Suprapubic skin (tissue), 4 donors: ENCODE data around the gene SPRR2A. TPM values are rescaled to one million over a fixed set of nuclear protein-coding genes. Genes with fewer than 3 reads are reported as not detected.
"Not testable (repeated sequence)": the region's sequence is repeated elsewhere in the genome, so short reads cannot be mapped to it uniquely, and the experiment has no call there.

Source experiments
- DNase-seq, 2 donors: peaks; one replicate each; pipeline ENCODE4 v3.0.0-alpha.2; 2019; ENCODE audit warnings: low spot score in 2 of 2
- H3K27ac ChIP-seq: fragments of 200-600 bp; sonication (generic); one replicate; pipeline ENCODE4 v1.5.1; 2019
- H3K27me3 ChIP-seq: fragments of 200-600 bp; sonication (generic); one replicate; pipeline ENCODE4 v1.5.1; 2019
- H3K36me3 ChIP-seq: fragments of 200-600 bp; sonication (generic); one replicate; pipeline ENCODE4 v1.5.1; 2019
- H3K4me1 ChIP-seq: fragments of 200-600 bp; sonication (generic); one replicate; pipeline ENCODE4 v1.5.1; 2019
- H3K4me3 ChIP-seq: fragments of 200-600 bp; sonication (generic); one replicate; pipeline ENCODE4 v1.5.1; 2019; ENCODE audit warnings: mild to moderate bottlenecking
- H3K9me3 ChIP-seq: fragments of 200-600 bp; sonication (generic); one replicate; pipeline ENCODE4 v1.5.1; 2019
- EP300 ChIP-seq: sonication (generic); formaldehyde crosslinking; IDR thresholded peaks from one replicate; pipeline ENCODE4 v1.6.1; 2017; ENCODE audit warnings: antibody characterized with exemption
- POLR2A ChIP-seq, 2 donors: fragments of 450-650 bp; IDR thresholded peaks; one replicate each; pipeline ENCODE4 v1.6.1; 2017; ENCODE audit warnings: antibody characterized with exemption in 2 of 2, mild to moderate bottlenecking in 2 of 2, moderate library complexity in 2 of 2
- POLR2AphosphoS5 ChIP-seq, 3 donors: sonication (generic); formaldehyde crosslinking; IDR thresholded peaks; one replicate each; pipeline ENCODE4 v1.6.1; 2017; ENCODE audit warnings: antibody characterized with exemption in 3 of 3
- WGBS: methylation state at CpG from one replicate; pipeline ENCODE4 v1.1.5; 2018; 5-methylcytosine and 5-hydroxymethylcytosine counted together
- total RNA-seq, 4 donors: library from RNA; depleted of rRNA; stranded (reverse); fragments of >200 nt; gene quantifications; one replicate each; pipeline ENCODE4 v1.1.0, GENCODE V29; 2016
- TF ChIP-seq, protein P1 (sequence below), 2 donors: fragments of 200-600 bp in 1 of 2; fragments of 450-650 bp in 1 of 2; sonication (generic) in 1 of 2; IDR thresholded peaks; one replicate each; pipeline ENCODE4 v1.5.1; 2016 to 2019; ENCODE audit warnings: antibody characterized with exemption in 2 of 2, mild to moderate bottlenecking in 1 of 2, moderate library complexity in 1 of 2

Gene SPRR2A
- total RNA-seq, 4 donors from 2014 or later, result not detected

DNA sequence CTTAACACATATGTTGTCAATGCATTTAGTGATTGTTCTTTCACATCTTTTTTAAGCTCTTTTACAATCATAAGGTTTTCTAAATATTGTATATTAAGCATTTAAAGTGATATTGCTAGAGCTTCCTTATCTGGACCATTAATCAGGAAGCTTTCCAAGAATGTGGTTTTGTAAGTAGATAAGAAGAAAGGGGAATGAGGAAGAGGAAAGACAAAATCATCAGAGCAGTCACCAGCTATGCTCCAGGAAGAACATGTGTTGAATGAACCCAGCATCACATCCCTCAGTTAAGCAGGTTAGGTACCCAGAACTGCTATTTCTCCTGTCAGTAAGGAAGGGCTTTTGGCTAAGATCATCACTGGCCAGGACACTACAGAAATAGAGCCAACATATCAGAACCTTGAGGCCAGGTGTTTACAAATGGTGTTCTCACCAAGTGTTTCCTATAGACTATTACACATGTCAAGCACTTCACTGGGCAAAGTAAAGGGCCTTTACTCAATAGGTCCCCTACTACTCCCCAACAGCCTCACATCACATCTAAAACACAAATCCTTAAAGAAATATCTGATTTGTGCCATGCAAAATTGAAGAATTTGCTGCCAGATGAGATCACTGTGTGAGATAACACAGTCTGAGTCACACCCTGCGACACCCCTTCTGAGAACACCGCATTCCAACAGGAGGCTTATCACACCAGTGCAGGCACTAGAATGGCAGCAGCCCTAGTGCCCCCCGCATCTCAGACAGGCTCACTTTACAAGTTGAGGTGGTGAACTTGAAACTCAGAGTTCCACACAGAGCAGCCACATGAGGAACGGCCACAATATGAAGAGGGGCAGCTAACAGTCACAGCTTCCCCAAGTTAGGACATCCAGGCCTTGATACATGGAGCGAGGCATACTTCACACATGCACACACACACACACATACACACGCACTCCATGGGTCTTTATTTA is 1.8 kb upstream of the SPRR2A start:
- no peak for DNase-seq
- H3K4me3 ChIP-seq, result no peak overlapping the region

DNA sequence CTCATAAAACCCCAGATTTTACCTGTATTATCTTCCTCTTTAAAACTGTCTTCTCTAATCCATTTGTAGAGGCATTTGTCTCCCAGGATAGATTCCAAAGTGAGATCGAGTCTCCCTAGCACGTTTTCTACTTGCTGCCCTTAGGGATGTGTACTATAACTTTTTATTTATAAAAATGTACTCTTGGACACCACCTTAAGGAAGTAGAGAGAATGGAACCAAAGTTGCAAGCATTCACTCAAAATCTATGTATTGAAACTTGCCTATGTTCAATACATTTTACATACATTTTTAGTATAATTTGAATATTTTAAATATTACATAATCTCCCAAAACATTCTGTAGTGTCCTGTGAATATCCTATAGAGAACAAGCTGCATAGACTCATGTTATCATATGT is 842 bp upstream of the SPRR2A start:
- TF ChIP-seq, protein P1, sequence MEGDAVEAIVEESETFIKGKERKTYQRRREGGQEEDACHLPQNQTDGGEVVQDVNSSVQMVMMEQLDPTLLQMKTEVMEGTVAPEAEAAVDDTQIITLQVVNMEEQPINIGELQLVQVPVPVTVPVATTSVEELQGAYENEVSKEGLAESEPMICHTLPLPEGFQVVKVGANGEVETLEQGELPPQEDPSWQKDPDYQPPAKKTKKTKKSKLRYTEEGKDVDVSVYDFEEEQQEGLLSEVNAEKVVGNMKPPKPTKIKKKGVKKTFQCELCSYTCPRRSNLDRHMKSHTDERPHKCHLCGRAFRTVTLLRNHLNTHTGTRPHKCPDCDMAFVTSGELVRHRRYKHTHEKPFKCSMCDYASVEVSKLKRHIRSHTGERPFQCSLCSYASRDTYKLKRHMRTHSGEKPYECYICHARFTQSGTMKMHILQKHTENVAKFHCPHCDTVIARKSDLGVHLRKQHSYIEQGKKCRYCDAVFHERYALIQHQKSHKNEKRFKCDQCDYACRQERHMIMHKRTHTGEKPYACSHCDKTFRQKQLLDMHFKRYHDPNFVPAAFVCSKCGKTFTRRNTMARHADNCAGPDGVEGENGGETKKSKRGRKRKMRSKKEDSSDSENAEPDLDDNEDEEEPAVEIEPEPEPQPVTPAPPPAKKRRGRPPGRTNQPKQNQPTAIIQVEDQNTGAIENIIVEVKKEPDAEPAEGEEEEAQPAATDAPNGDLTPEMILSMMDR (IDR thresholded peaks at IDR 0.05), result no peak
- no peak for TF ChIP-seq POLR2AphosphoS5 (IDR thresholded peaks at IDR 0.05)
- TF ChIP-seq POLR2A (IDR thresholded peaks at IDR 0.05), result no peak
- no peak for TF ChIP-seq EP300
- no peak for DNase-seq
- Histone ChIP-seq H3K9me3 (no peaks in the 10 kb centered on the region), H3K27me3 (no peaks in the 10 kb centered on the region), H3K36me3 (no peaks in the 10 kb centered on the region), H3K4me1 (no peaks in the 10 kb centered on the region), H3K27ac (no peak overlapping the region), H3K4me3 (no peak overlapping the region)
- 28% methylated on average over 2 of the region's 2 CpGs for WGBS

More for the DNA sequence above, 1.8 kb upstream of the SPRR2A start:
- H3K36me3 ChIP-seq, result no peaks in the 10 kb centered on the region
- no peak for TF ChIP-seq POLR2AphosphoS5 (IDR thresholded peaks at IDR 0.05)
- TF ChIP-seq POLR2A (IDR thresholded peaks at IDR 0.05), result no peak
- TF ChIP-seq, protein P1 (IDR thresholded peaks at IDR 0.05), result no peak
- TF ChIP-seq EP300, result no peak
- no peaks in the 10 kb centered on the region for H3K27me3 ChIP-seq
- no peak overlapping the region for H3K27ac ChIP-seq
- 64% methylated on average over 6 of the region's 6 CpGs for WGBS
- H3K4me1 ChIP-seq, result no peaks in the 10 kb centered on the region
- H3K9me3 ChIP-seq, result no peaks in the 10 kb centered on the region

DNA sequence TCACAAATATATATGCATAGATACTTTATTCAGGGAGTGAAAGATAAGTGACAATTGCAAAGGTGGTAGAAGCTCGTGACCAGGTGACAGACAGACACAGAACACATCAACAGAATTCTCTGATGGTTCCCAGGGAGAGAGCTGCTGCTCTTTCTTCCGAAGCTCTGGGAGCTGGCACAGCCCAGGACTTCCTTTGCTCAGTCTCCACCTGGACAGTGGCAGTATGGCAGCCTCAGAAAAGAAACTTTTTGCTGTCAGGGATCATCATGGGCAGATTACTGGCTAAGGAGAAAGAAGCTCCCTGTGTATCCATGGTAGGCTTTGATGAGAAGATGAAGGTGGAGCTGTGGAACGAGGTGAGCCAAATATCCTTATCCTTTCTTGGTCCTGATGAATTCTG is 1.2 kb downstream of the SPRR2A start:
- not testable (repeated sequence) for H3K27ac ChIP-seq, H3K4me3 ChIP-seq, DNase-seq, H3K36me3 ChIP-seq, H3K4me1 ChIP-seq, H3K27me3 ChIP-seq, H3K9me3 ChIP-seq
- 23% methylated on average over 3 of the region's 3 CpGs for WGBS

DNA sequence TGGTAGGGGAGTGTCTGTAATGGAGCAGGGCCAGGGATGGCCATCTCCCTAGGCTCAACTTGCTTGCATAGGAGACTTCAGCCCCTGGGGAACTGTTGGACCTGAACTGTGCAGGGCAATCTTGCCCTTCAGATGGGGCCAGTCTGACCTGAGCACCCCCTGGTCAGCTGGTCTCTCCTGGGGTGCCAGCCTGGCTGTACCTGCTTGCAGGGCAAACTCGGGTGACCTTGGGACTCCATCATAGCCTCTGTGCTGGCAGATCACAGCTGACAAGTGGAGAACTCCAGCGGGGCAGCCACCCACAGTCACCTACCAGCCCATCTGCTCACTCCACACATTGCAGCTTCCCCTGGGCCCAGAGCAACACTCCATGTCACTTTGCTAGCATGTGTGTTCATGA is 8.1 kb downstream of the SPRR2A start:
- WGBS, result 100% methylated on average over 2 of the region's 2 CpGs
- no peak for DNase-seq
- TF ChIP-seq EP300 (no peak), POLR2AphosphoS5 (IDR thresholded peaks at IDR 0.05) (no peak), POLR2A (IDR thresholded peaks at IDR 0.05) (no peak)
- TF ChIP-seq, protein P1 (IDR thresholded peaks at IDR 0.05), result no peak
- no peaks in the 10 kb centered on the region for H3K36me3 ChIP-seq
- H3K4me3 ChIP-seq, result no peak overlapping the region
- H3K27ac ChIP-seq, result no peak overlapping the region
- no peaks in the 10 kb centered on the region for H3K4me1 ChIP-seq
- no peaks in the 10 kb centered on the region for H3K9me3 ChIP-seq
- H3K27me3 ChIP-seq, result no peaks in the 10 kb centered on the region

DNA sequence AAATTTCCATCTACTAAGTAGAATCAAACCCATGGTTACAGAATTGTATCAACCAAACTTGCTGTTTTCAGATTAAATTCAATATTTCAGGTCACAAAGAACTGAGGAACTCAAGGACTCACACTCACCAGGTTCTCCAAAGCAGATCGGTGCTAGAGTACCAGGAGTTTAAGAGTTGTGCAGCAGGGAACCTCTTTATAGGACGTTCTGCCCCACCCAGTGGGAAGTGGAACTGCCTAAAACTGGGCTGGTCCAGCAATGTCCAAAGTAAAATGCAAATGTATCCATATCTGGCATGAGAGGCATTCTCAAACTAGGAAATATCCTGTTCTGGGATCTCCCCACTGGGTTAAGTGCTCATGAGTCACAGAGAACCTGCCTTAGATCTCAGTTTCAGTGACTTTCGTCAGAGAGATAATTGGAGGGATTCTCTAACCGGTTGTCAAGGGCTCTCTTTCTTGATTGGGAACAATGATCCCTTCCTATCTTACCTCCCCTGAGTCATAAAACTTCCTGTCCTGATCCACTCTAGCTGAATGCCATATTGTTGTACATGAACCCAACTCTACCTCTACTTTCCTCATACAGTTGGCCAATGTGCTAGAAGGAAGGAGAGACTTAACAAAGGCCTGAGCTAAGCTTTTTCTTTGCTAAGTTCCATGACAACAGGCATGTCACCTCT is 16.2 kb downstream of the SPRR2A start, which contains the start of gene SPRR2D:
Gene SPRR2D (minus strand): TSS at position 171 of the 682 bp plus-strand sequence. CDS start 774 bp downstream, outside the sequence.
- no peak for DNase-seq
- H3K36me3 ChIP-seq, result no peaks in the 10 kb centered on the region
- H3K4me1 ChIP-seq, result no peaks in the 10 kb centered on the region
- TF ChIP-seq POLR2AphosphoS5 (IDR thresholded peaks at IDR 0.05) (no peak), EP300 (no peak), POLR2A (IDR thresholded peaks at IDR 0.05) (no peak)
- TF ChIP-seq, protein P1 (IDR thresholded peaks at IDR 0.05), result no peak
- no peak within 1 kb of the TSS for H3K4me3 ChIP-seq
- WGBS, result 71% methylated on average over 4 of the region's 4 CpGs
- no peaks in the 10 kb centered on the region for H3K27me3 ChIP-seq
- H3K9me3 ChIP-seq, result no peaks in the 10 kb centered on the region
- H3K27ac ChIP-seq, result no peak within 1 kb of the TSS
